ENCODE results near the gene B3GALT4. TPM values are rescaled to one million over a fixed set of nuclear protein-coding genes. Genes with fewer than 3 reads are reported as not detected.

B3GALT4 gene
- total and polyA plus RNA-seq, 2 of the 13 experiments (the other 11 are each of a cell fraction or from before 2014, with no cell fraction given): 0.04 to 0.27 TPM

- TF ChIP-seq ZNF34 (CRISPR knock-in tag; IDR thresholded peaks at IDR 0.05; ENCODE audit: borderline replicate concordance) (no peak), GABPB1 (CRISPR knock-in tag; IDR thresholded peaks at IDR 0.05) (peak; percentile 43; the same call in 1 of the 2 replicates), ARNTL (CRISPR knock-in tag; IDR thresholded peaks at IDR 0.05) (no peak), ZNF572 (CRISPR knock-in tag; IDR thresholded peaks at IDR 0.05) (no peak), SAP130 (CRISPR knock-in tag; IDR thresholded peaks at IDR 0.05; ENCODE audit: low read depth) (no peak), ZNF333 (CRISPR knock-in tag; IDR thresholded peaks at IDR 0.05; ENCODE audit: borderline replicate concordance) (no peak), ZNF431 (CRISPR knock-in tag; IDR thresholded peaks at IDR 0.05; ENCODE audit: borderline replicate concordance, low read depth) (no peak), SRSF4 (IDR thresholded peaks at IDR 0.05; ENCODE audit: low read depth, low read length, poor library complexity, severe bottlenecking) (no peak), ZNF326 (CRISPR knock-in tag; IDR thresholded peaks at IDR 0.05; ENCODE audit: borderline replicate concordance) (no peak), KDM3A (CRISPR knock-in tag; IDR thresholded peaks at IDR 0.05; ENCODE audit: low read depth) (no peak), HNRNPL (IDR thresholded peaks at IDR 0.05; ENCODE audit: low read depth, low read length) (0 out of 2 replicates have a peak, but pooled peaks have one; percentile 44), RNF2 (conservative IDR thresholded peaks at IDR 0.05; ENCODE audit: low read depth) (no peak), TARDBP (CRISPR knock-in tag; IDR thresholded peaks at IDR 0.05) (peak; percentile 29; the same call in 1 of the 2 replicates), TOPORS (CRISPR knock-in tag; IDR thresholded peaks at IDR 0.05) (0 out of 2 replicates have a peak, but pooled peaks have one; percentile 67), ZFP36 (IDR thresholded peaks at IDR 0.05; ENCODE audit: borderline replicate concordance, low read depth, low read length, partially characterized antibody) (no peak), SATB2 (CRISPR knock-in tag; IDR thresholded peaks at IDR 0.05) (no peak), MXD3 (CRISPR knock-in tag; IDR thresholded peaks at IDR 0.05) (no peak), PCBP1 (IDR thresholded peaks at IDR 0.05; ENCODE audit: borderline replicate concordance, low read depth, low read length) (peak; percentile 15; the same call in 1 of the 2 replicates), MAFK (conservative IDR thresholded peaks at IDR 0.05 in 1 of 2, IDR thresholded peaks at IDR 0.05 in 1 of 2; ENCODE audit: low read length in 2 of 2) (no peak), KMT2A (CRISPR knock-in tag; IDR thresholded peaks at IDR 0.05) (no peak)
- TF ChIP-seq, protein P1, sequence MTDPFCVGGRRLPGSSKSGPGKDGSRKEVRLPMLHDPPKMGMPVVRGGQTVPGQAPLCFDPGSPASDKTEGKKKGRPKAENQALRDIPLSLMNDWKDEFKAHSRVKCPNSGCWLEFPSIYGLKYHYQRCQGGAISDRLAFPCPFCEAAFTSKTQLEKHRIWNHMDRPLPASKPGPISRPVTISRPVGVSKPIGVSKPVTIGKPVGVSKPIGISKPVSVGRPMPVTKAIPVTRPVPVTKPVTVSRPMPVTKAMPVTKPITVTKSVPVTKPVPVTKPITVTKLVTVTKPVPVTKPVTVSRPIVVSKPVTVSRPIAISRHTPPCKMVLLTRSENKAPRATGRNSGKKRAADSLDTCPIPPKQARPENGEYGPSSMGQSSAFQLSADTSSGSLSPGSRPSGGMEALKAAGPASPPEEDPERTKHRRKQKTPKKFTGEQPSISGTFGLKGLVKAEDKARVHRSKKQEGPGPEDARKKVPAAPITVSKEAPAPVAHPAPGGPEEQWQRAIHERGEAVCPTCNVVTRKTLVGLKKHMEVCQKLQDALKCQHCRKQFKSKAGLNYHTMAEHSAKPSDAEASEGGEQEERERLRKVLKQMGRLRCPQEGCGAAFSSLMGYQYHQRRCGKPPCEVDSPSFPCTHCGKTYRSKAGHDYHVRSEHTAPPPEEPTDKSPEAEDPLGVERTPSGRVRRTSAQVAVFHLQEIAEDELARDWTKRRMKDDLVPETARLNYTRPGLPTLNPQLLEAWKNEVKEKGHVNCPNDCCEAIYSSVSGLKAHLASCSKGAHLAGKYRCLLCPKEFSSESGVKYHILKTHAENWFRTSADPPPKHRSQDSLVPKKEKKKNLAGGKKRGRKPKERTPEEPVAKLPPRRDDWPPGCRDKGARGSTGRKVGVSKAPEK (CRISPR knock-in tag; IDR thresholded peaks at IDR 0.05; ENCODE audit: borderline replicate concordance): no peak
- TF ChIP-seq, protein P2, sequence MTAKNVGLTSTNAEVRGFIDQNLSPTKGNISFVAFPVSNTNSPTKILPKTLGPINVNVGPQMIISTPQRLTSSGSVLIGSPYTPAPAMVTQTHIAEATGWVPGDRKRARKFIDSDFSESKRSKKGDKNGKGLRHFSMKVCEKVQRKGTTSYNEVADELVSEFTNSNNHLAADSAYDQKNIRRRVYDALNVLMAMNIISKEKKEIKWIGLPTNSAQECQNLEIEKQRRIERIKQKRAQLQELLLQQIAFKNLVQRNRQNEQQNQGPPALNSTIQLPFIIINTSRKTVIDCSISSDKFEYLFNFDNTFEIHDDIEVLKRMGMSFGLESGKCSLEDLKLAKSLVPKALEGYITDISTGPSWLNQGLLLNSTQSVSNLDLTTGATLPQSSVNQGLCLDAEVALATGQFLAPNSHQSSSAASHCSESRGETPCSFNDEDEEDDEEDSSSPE (CRISPR knock-in tag; IDR thresholded peaks at IDR 0.05): no peak
- TF ChIP-seq, protein P3, sequence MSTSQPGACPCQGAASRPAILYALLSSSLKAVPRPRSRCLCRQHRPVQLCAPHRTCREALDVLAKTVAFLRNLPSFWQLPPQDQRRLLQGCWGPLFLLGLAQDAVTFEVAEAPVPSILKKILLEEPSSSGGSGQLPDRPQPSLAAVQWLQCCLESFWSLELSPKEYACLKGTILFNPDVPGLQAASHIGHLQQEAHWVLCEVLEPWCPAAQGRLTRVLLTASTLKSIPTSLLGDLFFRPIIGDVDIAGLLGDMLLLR (CRISPR knock-in tag; IDR thresholded peaks at IDR 0.05): no peak
Measured at GRCh38 chr6:33277663-33278391, 904 bp downstream of the B3GALT4 start (continued).
